ENCODE measurements around the gene GDF11. TPM values are rescaled to one million over a fixed set of nuclear protein-coding genes. Genes with fewer than 3 reads are reported as not detected.

GDF11 gene
- polyA plus RNA-seq, 2 of the 4 experiments (the other 2 are of a cell fraction): 1.2 to 3.6 TPM

DNA sequence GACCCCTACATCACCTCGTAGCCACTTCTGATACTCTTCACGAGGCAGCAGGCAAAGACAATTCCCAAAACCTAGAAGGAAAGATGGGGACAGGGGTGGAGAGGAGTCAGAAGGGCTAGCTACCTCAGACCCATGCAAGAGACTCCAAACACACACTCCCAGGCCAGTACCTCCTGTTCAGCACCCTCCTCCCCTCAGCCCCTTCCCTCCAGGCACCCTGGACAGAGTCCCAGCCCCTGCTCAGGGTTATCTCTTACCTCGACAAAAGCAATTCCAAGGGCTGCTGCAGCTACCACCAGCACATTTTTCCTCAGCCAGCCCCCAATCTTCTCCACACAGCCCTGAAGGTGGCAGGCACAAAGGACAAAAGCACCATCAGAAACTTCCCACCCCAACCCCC is 17.4 kb upstream of the GDF11 start:
- H3K4me1 ChIP-seq: peaks cover 50% of the 10 kb centered on the region
- DNase-seq (ENCODE audit: low read depth in 1 of 2, low spot score in 1 of 2): no peak
- no peak for ATAC-seq
- H3K4me2 ChIP-seq: no peak overlapping the region
- no peak for FAIRE-seq
- ChIA-PET POLR2A (interaction anchor here (1.4 kb wide), 2 partner anchors 10 to 13 kb away, joined by 5 to 7 read pairs; partner anchors contain the start of gene BLOC1S1), CTCF (interaction anchor here (0.7 to 12.3 kb wide), 8 partner anchors 9 to 314 kb away, joined by 3 to 139 read pairs (median 6); partner anchors contain the start of genes BLOC1S1 and GDF11)
- H3K9me3 ChIP-seq: no peaks in the 10 kb centered on the region
- TF ChIP-seq JUN (IDR thresholded peaks at IDR 0.05): no peak
- TF ChIP-seq TP53 (CRISPR knock-in tag; IDR thresholded peaks at IDR 0.05): no peak
- TF ChIP-seq TFCP2L1 (CRISPR knock-in tag; IDR thresholded peaks at IDR 0.05): no peak
- TF ChIP-seq ZNF302 (CRISPR knock-in tag; IDR thresholded peaks at IDR 0.05): no peak
- TF ChIP-seq KDM1A (IDR thresholded peaks at IDR 0.05; ENCODE audit: low read depth): no peak
- TF ChIP-seq ZSCAN20 (CRISPR knock-in tag; IDR thresholded peaks at IDR 0.05): no peak
- no peak for TF ChIP-seq JUNB (IDR thresholded peaks at IDR 0.05)
- TF ChIP-seq, protein P1, sequence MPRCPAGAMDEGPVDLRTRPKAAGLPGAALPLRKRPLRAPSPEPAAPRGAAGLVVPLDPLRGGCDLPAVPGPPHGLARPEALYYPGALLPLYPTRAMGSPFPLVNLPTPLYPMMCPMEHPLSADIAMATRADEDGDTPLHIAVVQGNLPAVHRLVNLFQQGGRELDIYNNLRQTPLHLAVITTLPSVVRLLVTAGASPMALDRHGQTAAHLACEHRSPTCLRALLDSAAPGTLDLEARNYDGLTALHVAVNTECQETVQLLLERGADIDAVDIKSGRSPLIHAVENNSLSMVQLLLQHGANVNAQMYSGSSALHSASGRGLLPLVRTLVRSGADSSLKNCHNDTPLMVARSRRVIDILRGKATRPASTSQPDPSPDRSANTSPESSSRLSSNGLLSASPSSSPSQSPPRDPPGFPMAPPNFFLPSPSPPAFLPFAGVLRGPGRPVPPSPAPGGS (IDR thresholded peaks at IDR 0.05): no peak
- TF ChIP-seq ZFP36 (IDR thresholded peaks at IDR 0.05; ENCODE audit: borderline replicate concordance, partially characterized antibody): no peak
- TF ChIP-seq PBX3 (IDR thresholded peaks at IDR 0.05): no peak
- no peak for TF ChIP-seq EHMT2 (IDR thresholded peaks at IDR 0.05; ENCODE audit: low read depth)
- no peak for TF ChIP-seq RAD21 (conservative IDR thresholded peaks at IDR 0.05 in 1 of 2, IDR thresholded peaks at IDR 0.05 in 1 of 2)
- no peak for TF ChIP-seq HDAC2 (IDR thresholded peaks at IDR 0.05)
- no peak for TF ChIP-seq RFX5 (IDR thresholded peaks at IDR 0.05)
- no peak for TF ChIP-seq RCOR1 (IDR thresholded peaks at IDR 0.05; ENCODE audit: low read depth, low read length)
- TF ChIP-seq RARB (CRISPR knock-in tag; IDR thresholded peaks at IDR 0.05): no peak
- no peak for TF ChIP-seq HOXB5 (CRISPR knock-in tag; IDR thresholded peaks at IDR 0.05)
- no peak for TF ChIP-seq NPAS2 (CRISPR knock-in tag; IDR thresholded peaks at IDR 0.05; ENCODE audit: borderline replicate concordance)
- TF ChIP-seq FOSL2 (IDR thresholded peaks at IDR 0.05): no peak
- no peak for TF ChIP-seq FOSL2 (CRISPR knock-in tag; IDR thresholded peaks at IDR 0.05)
- TF ChIP-seq NFE2L2 (conservative IDR thresholded peaks at IDR 0.05; ENCODE audit: low read length): no peak
- WGBS (ENCODE audit: missing lambda C conversion rate): 83% methylated on average over 3 of the region's 3 CpGs
- no peak overlapping the region for H3K27ac ChIP-seq
- H3K4me3 ChIP-seq: no peak overlapping the region

- 81% methylated on average over 10 of the region's 10 CpGs for WGBS (ENCODE audit: missing lambda C conversion rate)
- TF ChIP-seq RFX5 (IDR thresholded peaks at IDR 0.05) (no peak), JUNB (IDR thresholded peaks at IDR 0.05) (no peak), HOXA7 (CRISPR knock-in tag; IDR thresholded peaks at IDR 0.05) (no peak), MAZ (IDR thresholded peaks at IDR 0.05; ENCODE audit: borderline replicate concordance, low read depth, low read length) (no peak), ELK1 (IDR thresholded peaks at IDR 0.05; ENCODE audit: low read depth, low read length) (no peak), ESRRA (IDR thresholded peaks at IDR 0.05; ENCODE audit: borderline replicate concordance, low read length) (no peak), PHF8 (IDR thresholded peaks at IDR 0.05; ENCODE audit: borderline replicate concordance, low read depth) (no peak), NFE2L2 (conservative IDR thresholded peaks at IDR 0.05; ENCODE audit: low read length) (no peak), CHD2 (IDR thresholded peaks at IDR 0.05; ENCODE audit: low read length, partially characterized antibody) (no peak), EHMT2 (IDR thresholded peaks at IDR 0.05; ENCODE audit: low read depth) (no peak), MYC (IDR thresholded peaks at IDR 0.05; ENCODE audit: borderline replicate concordance, low read length) (no peak), BHLHE40 (IDR thresholded peaks at IDR 0.05; ENCODE audit: low read depth, low read length) (no peak), ATOH8 (CRISPR knock-in tag; IDR thresholded peaks at IDR 0.05; ENCODE audit: low read depth) (no peak), USF2 (IDR thresholded peaks at IDR 0.05) (no peak), FOSB (CRISPR knock-in tag; IDR thresholded peaks at IDR 0.05) (no peak), FOXS1 (CRISPR knock-in tag; IDR thresholded peaks at IDR 0.05) (no peak), RARB (CRISPR knock-in tag; IDR thresholded peaks at IDR 0.05) (no peak)
- TF ChIP-seq, protein P1 (IDR thresholded peaks at IDR 0.05): no peak
- Histone ChIP-seq H3K4me3 (peak overlapping the region; percentile 76), H3K27ac (peak overlapping the region; percentile 97), H3K4me2 (peak overlapping the region; percentile 98), H3K9me3 (no peaks in the 10 kb centered on the region), H3K4me1 (peaks cover 40% of the 10 kb centered on the region)
- ATAC-seq (no peak), DNase-seq (ENCODE audit: low read depth in 1 of 2, low spot score in 1 of 2) (no peak), FAIRE-seq (no peak)
- ChIA-PET POLR2A (no interaction called here), CTCF (interaction anchor here (0.6 to 3.9 kb wide), 2 partner anchors 11 to 72 kb away, joined by 3 to 58 read pairs; no protein-coding TSS in a partner anchor)
Observed at GRCh38 chr12:55726971-55727370, 16.0 kb upstream of the GDF11 start.
